ENCODE results near the gene SEZ6L.
"Not testable (repeated sequence)": the region's sequence is repeated elsewhere in the genome, so short reads cannot be mapped to it uniquely, and the experiment has no call there.

DNA sequence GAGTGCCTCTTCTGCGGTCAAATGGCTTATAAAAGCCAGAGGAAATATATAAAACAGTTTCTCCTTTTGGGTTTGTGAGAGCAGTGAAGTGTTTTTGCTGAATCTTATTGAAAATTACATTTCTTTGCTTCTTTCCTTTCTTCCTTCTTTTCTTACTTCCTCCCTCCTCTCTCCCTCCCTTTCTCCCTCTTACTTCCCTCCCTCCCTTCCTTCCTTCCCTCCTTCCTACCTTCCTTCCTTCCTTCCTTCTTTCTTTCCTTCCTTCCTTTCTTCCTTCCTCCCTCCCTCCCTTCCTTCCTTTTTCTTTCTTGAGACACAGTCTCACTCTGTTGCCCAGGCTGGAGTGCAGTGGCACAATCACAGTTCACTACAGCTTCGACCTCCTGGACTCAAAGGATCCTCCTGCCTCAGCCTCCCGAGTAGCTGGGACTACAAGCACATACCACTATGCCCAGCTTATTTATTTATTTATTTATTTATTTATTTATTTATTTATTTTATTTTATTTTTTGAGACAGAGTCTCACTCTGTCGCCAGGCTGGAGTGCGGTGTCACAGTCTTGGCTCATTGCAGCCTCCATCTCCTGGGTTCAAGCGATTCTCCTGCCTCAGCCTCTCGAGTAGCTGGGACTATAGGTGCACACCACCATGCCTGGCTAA lies 239.4 kb downstream of the SEZ6L start:
- TF ChIP-seq, protein P1, sequence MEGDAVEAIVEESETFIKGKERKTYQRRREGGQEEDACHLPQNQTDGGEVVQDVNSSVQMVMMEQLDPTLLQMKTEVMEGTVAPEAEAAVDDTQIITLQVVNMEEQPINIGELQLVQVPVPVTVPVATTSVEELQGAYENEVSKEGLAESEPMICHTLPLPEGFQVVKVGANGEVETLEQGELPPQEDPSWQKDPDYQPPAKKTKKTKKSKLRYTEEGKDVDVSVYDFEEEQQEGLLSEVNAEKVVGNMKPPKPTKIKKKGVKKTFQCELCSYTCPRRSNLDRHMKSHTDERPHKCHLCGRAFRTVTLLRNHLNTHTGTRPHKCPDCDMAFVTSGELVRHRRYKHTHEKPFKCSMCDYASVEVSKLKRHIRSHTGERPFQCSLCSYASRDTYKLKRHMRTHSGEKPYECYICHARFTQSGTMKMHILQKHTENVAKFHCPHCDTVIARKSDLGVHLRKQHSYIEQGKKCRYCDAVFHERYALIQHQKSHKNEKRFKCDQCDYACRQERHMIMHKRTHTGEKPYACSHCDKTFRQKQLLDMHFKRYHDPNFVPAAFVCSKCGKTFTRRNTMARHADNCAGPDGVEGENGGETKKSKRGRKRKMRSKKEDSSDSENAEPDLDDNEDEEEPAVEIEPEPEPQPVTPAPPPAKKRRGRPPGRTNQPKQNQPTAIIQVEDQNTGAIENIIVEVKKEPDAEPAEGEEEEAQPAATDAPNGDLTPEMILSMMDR (IDR thresholded peaks at IDR 0.05; ENCODE audit: poor library complexity), result not testable (repeated sequence)
- TF ChIP-seq EZH2 (IDR thresholded peaks at IDR 0.05; ENCODE audit: borderline replicate concordance); EZH2phosphoT487 (IDR thresholded peaks at IDR 0.05; ENCODE audit: low read depth, severe bottlenecking, unreplicated experiment): not testable (repeated sequence)

Measured in hepatocyte (in vitro differentiated cells).